K562 treated with DMSO at 1 percent for 48 hours (cell line): ENCODE data around the gene FGF18. TPM values are rescaled to one million over a fixed set of nuclear protein-coding genes. Genes with fewer than 3 reads are reported as not detected.

ENCODE experiments used
- total RNA-seq: library from RNA; unstranded; fragments of 300-600 nt; gene quantifications from 2 replicates; pipeline ENCODE4 v1.2.3, GENCODE V29; 2022; ENCODE audit warnings: low replicate concordance; ENCODE audit errors: extremely low read depth

The FGF18 gene
- total RNA-seq: not detected in 2 replicates

GRCh38 chr5:171418982-171419687 lies at the start of gene FGF18:
TSS of gene FGF18 (plus strand) at chr5:171419647. CDS start at chr5:171420200, 553 bp downstream.

GRCh38 chr5:171387345-171387969 lies 32.0 kb upstream of the FGF18 start, which contains the start of gene NPM1:
TSS of gene NPM1 (plus strand) at chr5:171387849. CDS start at chr5:171387949, 100 bp downstream.

Other genes with a start within 250 kb of the FGF18 start
- gene TLX3, start 110.4 kb upstream of the FGF18 start, total RNA-seq: not detected in 2 replicates
- gene NPM1, start 31.8 kb upstream of the FGF18 start, total RNA-seq: 447 TPM in 1 of 2 replicates, not detected in the other